Stimulated activated CD8-positive, alpha-beta memory T cell treated with anti-CD3 and anti-CD28 coated beads, Interleukin-4, amount 100 ng/mL, for 4 hours (primary cell): ENCODE measurements around the gene CD47.

ENCODE experiments used
- DNase-seq, 2 donors: peaks; one replicate each; pipeline ENCODE4 v3.0.0-alpha.2; 2020; ENCODE audit warnings: low read depth in 2 of 2, low spot score in 1 of 2

The CD47 gene

DNA sequence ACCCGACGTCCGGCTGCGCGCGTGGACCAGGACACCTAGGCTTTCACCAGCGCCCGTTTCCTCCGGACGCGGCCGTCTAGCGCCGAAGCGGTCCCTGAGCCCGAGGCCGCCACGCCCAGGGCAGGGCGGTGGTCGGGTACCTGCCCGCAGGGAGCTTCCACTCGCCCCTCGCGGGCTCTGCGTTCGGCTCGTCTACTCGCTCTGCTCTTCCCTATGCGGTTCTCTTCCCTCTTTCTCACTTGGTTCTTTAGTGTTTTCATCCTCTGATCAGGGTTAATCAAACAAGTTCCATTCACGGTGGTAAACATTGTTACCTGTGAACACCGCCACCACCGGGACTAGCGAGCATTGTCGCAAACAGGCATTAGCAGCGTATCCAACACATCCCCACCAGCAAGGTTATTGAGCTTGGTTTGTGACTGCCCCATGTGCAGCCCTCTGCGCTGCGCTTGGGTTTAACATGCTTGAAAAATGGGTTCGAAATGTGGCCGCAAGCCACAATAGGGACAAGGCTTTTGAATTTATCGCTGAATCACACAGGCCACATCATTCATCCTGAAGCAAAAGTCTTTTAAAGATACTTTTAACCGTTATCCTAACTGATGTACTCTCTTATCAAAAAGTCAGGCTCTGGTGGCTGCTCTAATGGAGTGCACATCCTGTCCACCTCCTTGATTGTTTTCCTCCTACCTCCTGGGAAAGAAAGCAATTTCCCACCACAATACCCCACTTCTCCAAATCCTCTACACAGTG lies 843 bp upstream of the CD47 start:
- DNase-seq: no peak

GRCh38 chr3:108090049-108090700 lies 656 bp downstream of the CD47 start:
- DNase-seq: peak; percentile 39 to 45

GRCh38 chr3:108089579-108089978 lies 1.3 kb downstream of the CD47 start:
- DNase-seq: no peak

DNA sequence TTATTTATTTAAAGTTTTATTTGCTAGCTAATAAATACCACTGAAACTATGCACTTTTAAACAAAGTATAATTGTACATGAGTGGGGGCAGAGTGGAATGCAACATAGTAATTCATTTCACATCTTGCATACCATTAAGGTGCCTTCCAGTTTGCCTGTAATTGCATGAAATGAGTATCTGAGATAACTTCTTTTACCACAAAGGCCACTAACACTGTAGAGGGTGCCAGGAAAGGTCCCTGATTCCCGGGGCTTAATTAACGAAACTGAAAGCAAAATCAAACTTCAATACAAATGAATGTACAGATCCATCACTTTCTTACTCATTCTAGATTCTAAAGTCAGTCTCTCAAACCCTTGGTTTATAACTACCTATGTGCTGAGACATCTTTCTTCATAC lies 2.1 kb downstream of the CD47 start:
- DNase-seq: no peak

GRCh38 chr3:108088146-108088545 lies 2.7 kb downstream of the CD47 start:
- DNase-seq: no peak

DNA sequence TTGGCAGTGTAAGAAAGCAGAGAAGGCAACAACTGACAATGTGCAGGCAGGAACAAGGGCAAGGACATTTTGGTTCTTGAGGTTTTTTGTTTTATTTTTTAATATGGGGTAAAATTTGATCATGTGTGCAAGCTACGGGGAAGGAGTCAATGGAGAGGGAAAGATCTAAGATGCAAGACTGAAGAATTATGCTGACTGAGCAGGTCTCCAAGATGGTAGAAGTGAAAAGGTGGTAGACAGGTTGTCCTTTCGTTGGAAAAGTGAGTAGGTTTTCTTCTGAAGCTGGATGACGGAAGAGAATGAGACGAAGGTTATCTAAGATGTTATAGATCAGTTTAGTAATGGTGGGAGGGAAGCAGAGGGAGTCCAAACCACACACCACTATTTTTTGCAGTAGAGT lies 4.2 kb downstream of the CD47 start:
- DNase-seq: no peak

GRCh38 chr3:108085810-108086350 lies 5.0 kb downstream of the CD47 start:
- DNase-seq: no peak

DNA sequence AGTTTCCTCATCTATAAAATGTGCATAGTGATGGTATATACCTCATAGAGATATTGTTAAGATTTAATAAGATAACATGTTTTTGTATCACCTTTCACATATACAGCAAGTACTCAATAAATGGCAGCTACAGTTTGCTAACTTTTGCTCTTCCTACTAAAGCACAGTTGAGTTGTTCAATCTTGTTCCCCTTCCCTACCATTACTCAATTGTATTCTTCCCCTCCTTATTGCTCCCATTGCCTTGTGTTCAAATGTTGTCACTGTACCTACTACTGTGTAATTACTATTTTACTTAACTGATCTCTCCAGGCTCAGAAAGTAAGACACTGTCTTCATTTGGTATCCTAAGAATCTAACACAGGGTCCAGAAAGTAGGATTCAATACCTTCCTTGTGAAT lies 5.5 kb downstream of the CD47 start:
- DNase-seq: no peak

DNA sequence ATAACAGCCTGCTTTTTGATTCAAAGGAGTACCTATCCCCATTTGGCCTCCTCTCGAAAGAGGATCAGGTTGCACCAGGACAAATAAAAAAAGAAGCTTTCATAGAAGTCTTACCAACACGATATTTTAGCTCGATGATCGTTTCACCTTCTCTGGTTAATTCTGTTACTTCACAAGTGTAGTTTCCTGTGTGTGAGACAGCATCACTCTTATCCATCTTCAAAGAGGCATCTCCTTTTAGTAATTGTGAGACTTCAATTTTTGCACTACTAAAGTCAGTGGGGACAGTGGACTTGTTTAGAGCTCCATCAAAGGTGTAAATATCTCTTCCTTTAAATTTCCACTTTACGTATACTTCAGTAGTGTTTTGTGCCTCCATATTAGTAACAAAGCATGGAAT lies 11.0 kb downstream of the CD47 start:
- DNase-seq: no peak

GRCh38 chr3:108079043-108079442 lies 11.8 kb downstream of the CD47 start:
- DNase-seq: no peak

- no peak for DNase-seq
Measured at GRCh38 chr3:108076564-108076963, 14.3 kb downstream of the CD47 start.

DNA sequence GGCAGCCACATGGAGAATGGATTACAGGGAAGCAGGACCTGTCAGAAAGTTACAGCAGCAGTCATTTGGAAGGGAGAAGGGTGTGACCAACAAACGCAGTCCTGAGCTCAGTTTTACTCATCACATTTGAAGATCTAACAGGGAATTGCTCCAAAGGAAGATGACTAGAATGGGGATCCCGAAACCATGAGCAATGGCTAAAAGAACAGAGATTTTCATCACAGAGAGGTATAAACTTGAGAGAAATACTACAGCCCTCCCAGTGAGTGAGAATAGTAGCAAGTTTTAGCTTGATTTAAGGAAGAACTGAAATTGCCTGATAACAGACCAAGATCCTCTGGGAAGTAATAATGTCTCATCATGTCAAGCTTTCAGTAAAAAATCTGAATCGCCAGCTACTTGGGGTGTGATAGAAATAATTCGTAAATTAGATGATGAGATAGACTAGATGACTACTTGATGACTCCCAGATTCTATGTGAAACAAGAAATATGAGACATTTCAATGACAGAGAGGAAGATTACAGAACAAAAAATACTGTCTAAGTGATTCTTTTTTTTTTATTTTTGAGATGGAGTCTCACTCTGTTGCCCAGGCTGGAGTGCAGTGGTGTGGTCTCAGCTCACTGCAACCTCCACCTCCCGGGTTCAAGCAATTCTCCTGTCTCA lies 16.9 kb downstream of the CD47 start:
- DNase-seq: no peak

GRCh38 chr3:108071368-108071767 lies 19.5 kb downstream of the CD47 start:
- DNase-seq: peak in 1 of 2 donors; percentile 5

DNA sequence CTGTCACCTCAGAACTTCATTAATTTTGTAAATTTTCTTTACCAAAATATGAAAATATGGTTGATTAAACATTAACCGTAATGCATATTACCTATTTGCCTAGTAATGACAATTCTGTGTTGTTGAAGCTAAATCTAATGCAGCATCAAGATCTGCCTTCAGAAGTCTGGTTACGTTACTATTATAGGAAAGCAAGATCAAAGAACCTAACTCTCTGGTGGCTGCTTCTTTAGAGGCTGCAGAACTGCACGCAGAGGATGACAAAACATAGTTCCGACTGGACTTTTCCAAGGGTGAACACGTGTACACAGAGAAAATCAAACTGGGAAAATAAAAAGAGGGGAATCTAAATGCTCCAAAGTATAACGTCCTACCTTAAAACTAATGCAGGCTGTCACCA lies 20.5 kb downstream of the CD47 start:
- DNase-seq: no peak

- no peak for DNase-seq
Measured at GRCh38 chr3:108067768-108068167, 23.1 kb downstream of the CD47 start.

GRCh38 chr3:108065096-108065495 lies 25.7 kb downstream of the CD47 start:
- no peak for DNase-seq

DNA sequence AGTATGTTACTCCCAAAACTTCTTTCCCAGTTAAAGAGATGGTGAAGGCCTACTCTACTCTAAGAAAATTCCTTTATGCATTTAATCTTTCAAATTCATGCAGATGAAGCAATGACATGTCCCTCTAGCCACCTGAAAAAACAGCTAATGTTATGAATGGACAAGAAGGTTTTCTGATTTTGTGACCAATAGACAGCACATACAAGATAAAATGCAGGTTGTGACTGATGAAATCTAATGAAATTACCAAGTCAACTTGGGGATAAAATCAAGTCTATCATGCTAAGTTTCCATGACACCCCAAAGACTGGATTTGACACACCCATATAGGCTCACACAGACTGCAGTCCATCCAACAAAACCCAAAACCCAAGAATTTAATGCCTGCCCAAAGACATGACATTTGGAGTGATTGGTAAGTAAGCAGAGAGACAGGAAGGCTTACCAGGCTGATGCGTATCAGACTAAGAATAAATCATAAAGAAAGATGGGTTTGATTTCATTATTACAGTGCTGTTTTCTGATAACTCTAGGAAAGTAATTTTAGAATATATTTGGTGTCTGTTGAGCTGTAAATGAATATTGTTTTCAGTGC lies 26.4 kb downstream of the CD47 start:
- DNase-seq: no peak

GRCh38 chr3:108062051-108062450 lies 28.8 kb downstream of the CD47 start:
- DNase-seq: no peak

DNA sequence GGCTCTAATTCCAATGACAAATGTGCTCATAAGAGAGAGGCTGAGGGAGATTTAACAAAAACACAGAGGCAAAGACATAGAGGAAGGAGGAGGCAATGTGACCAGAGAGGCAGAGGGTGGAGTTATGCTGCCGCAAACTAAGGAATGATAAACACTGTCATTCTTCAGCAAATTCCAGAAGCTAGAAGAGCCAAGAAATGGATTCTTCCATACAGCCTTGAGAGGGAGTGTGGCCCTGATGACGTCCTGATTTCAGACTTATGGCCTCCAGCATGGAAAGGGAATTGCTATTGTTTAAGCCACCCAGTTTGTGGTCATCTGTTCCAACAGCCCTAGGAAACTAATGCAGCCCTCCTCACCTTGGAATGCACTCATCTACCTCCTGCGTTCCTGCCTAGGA lies 30.5 kb downstream of the CD47 start:
- no peak for DNase-seq

DNA sequence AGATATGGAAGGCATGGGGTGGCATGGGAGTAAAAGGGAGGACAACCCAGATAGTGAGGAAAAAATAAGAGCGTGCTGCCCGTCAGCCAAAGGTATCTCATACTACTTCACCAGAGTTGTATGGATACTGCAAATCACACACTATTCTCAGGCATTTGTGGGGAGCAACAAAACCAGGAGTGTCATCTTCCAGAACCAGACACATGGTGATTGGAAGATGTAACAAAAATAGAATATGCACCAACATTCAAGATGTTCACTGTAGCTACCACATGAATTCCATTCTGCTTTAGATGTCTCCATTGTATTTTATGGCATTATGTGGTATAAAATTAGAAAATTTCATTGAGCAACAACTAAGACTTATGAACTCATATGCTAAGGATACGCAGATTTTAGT lies 34.9 kb downstream of the CD47 start:
- DNase-seq: no peak

DNA sequence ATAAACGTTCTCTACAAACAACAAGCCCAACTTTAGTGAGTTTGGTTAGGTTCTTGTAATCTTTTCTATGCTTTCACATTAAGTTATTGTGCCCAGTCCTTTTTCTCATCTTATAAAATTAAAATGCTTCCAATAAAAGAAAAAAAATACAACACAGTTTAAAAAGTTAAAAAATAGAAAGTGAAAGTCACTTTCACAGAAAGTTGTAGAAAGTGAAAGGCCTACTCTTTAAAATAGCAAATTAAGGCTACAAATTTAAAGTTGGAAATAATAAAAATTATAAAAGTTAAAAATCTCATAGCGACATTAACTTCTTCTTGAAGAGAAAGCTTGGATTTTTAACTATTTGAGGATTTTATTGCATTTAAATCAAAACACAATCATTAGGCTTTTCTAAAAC lies 35.9 kb downstream of the CD47 start:
- no peak for DNase-seq

GRCh38 chr3:108053483-108053882 lies 37.3 kb downstream of the CD47 start:
- DNase-seq: no peak
